Spleen (tissue), 11 donors: ENCODE data around the gene CNTNAP2. TPM values are rescaled to one million over a fixed set of nuclear protein-coding genes. Genes with fewer than 3 reads are reported as not detected.

ENCODE experiments used
- DNase-seq: peaks from one replicate; pipeline ENCODE4 v3.0.0-alpha.2; 2020
- H3K27ac ChIP-seq, 8 donors: fragments of 200-600 bp; sonication (generic) in 7 of 8; 1 replicate in 4 of 8; 2 replicates in 4 of 8; pipeline versions ENCODE4 v1.5.0 to v1.8.0; 2016 to 2021; ENCODE audit warnings: inconsistent platforms in 4 of 8, mild to moderate bottlenecking in 4 of 8, moderate library complexity in 1 of 8
- H3K27me3 ChIP-seq, 7 donors: fragments of 200-600 bp; sonication (generic) in 6 of 7; replicated peaks in 1 of 7; 1 replicate in 4 of 7; 2 replicates in 3 of 7; pipeline versions ENCODE4 v1.5.0 to v1.8.0; 2016 to 2021; ENCODE audit warnings: inconsistent platforms in 3 of 7, mild to moderate bottlenecking in 1 of 7
- H3K36me3 ChIP-seq, 6 donors: fragments of 200-600 bp; sonication (generic) in 5 of 6; 1 replicate in 4 of 6; 2 replicates in 2 of 6; pipeline versions ENCODE4 v1.5.0 to v1.8.0; 2016 to 2021; ENCODE audit warnings: inconsistent platforms in 2 of 6
- H3K4me1 ChIP-seq, 6 donors: fragments of 200-600 bp; sonication (generic) in 5 of 6; 1 replicate in 3 of 6; 2 replicates in 3 of 6; pipeline versions ENCODE4 v1.5.0 to v1.8.0; 2016 to 2021; ENCODE audit warnings: inconsistent platforms in 3 of 6
- H3K4me3 ChIP-seq, 8 donors: fragments of 200-600 bp; sonication (generic) in 7 of 8; 1 replicate in 4 of 8; 2 replicates in 4 of 8; pipeline versions ENCODE4 v1.5.0 to v1.8.0; 2016 to 2021; ENCODE audit warnings: inconsistent platforms in 4 of 8, mild to moderate bottlenecking in 4 of 8, moderate library complexity in 2 of 8
- H3K9me3 ChIP-seq, 8 donors: fragments of 200-600 bp; sonication (generic) in 7 of 8; 1 replicate in 4 of 8; 2 replicates in 4 of 8; pipeline versions ENCODE4 v1.5.0 to v1.8.0; 2016 to 2021; ENCODE audit warnings: inconsistent platforms in 4 of 8
- POLR2A ChIP-seq, 3 donors: fragments of 450-650 bp; IDR thresholded peaks; one replicate each; pipeline ENCODE4 v1.5.1; 2017; ENCODE audit warnings: antibody characterized with exemption in 3 of 3, mild to moderate bottlenecking in 1 of 3
- POLR2AphosphoS5 ChIP-seq, 3 donors: sonication (generic); formaldehyde crosslinking; IDR thresholded peaks; one replicate each; pipeline ENCODE4 v1.5.1; 2017; ENCODE audit warnings: antibody characterized with exemption in 3 of 3
- WGBS, 5 donors: extraction: QIAGEN DNeasy Blood & Tissue Kit in 3 of 5; methylation state at CpG; one replicate each; pipeline versions ENCODE4 v1.1.5 to v1.1.7; 2013 to 2018; 5-methylcytosine and 5-hydroxymethylcytosine counted together
- intact Hi-C: fragments of 100-400 bp; cut with DNase I; formaldehyde crosslinking; loops from one replicate; pipeline ENCODE4 v1.15.0; 2023; ENCODE audit warnings: low total_unique reads
- polyA plus RNA-seq, 3 donors: library from polyadenylated mRNA; stranded (reverse); fragments of 200-250 nt; gene quantifications; one replicate each; pipeline ENCODE4 v1.2.1, GENCODE V29; 2013
- total RNA-seq, 7 donors: library from RNA; depleted of rRNA in 3 of 7; stranded (reverse); fragments of >200 nt in 3 of 7; fragmentation: NEBNext Ultra II Directional in 4 of 7; extraction: Animal tissue kit (Norgen Biotek cat#: 25700) in 4 of 7; gene quantifications; one replicate each; pipeline versions ENCODE4 v1.1.0 to v1.2.1, GENCODE V29; 2016 to 2021
- TF ChIP-seq, protein P1 (sequence below), 11 experiments: fragments of 200-600 bp in 7 of 11; fragments of 450-650 bp in 4 of 11; sonication (generic) in 4 of 11; IDR thresholded peaks in 8 of 11; conservative IDR thresholded peaks in 3 of 11; 1 replicate in 7 of 11; 2 replicates in 4 of 11; pipeline versions ENCODE4 v1.4.0 to v1.8.0; 2016 to 2021; ENCODE audit warnings: antibody characterized with exemption in 11 of 11, inconsistent platforms in 4 of 11, mild to moderate bottlenecking in 1 of 11
- donor health status: healthy with polysubstance abuse.
- donor health status: DM: no; HTN: no; CAD: no; lungs with moderate emphysema.
- donor health status: DM: no; HTN: no; CAD: no.
- donor health status: Bipolar disorder and iron deficiency.
- donor health status: healthy.
- donor health status: DM: no; HTN: no; CAD: no.
- donor health status: DM: yes; HTN: yes; CAD: no.

CNTNAP2 gene
- total and polyA plus RNA-seq, 10 donors, result 0.13 to 2.0 (median 0.82) TPM

DNA sequence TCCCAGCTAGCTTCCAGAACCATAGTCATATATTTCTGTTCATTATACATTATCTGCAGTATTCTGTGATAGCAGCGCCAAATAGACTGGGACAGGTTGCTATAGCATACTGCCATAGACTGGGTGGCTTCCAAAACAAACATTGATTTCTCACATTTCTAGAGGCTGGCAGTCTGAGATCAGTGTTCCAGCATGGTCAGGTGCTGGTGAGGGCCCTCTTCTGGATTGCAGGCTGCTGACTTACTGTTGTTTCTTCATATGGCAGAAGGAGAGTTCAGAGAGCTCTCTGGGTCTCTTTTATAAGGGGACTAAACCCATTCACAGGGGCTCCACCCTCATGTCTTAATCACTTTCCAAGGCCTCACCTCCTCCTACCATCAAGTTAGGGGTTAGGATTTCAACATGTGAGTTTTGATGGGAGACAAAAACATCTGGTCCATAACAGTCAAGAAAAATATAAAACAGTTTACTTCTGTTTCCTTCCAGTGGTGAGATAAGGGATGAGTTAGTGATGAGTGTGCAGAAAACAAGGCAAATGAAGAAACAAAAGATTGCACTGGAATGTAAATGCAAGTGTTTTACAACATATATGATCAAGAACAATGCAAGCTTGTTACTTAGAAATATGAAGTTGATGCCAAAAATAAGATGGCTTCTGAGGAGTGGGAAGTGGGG, 2074.9 kb downstream of the CNTNAP2 start:
- Histone ChIP-seq H3K27ac (no peak overlapping the region), H3K27me3 (no peaks in the 10 kb centered on the region), H3K4me1 (no peaks in the 10 kb centered on the region), H3K36me3 (no peaks in the 10 kb centered on the region), H3K4me3 (no peak overlapping the region), H3K9me3 (no peaks in the 10 kb centered on the region)
- 94 to 100% (median 95%) methylated on average over 1 of the region's 1 CpG for WGBS, 5 donors
- TF ChIP-seq, protein P1, sequence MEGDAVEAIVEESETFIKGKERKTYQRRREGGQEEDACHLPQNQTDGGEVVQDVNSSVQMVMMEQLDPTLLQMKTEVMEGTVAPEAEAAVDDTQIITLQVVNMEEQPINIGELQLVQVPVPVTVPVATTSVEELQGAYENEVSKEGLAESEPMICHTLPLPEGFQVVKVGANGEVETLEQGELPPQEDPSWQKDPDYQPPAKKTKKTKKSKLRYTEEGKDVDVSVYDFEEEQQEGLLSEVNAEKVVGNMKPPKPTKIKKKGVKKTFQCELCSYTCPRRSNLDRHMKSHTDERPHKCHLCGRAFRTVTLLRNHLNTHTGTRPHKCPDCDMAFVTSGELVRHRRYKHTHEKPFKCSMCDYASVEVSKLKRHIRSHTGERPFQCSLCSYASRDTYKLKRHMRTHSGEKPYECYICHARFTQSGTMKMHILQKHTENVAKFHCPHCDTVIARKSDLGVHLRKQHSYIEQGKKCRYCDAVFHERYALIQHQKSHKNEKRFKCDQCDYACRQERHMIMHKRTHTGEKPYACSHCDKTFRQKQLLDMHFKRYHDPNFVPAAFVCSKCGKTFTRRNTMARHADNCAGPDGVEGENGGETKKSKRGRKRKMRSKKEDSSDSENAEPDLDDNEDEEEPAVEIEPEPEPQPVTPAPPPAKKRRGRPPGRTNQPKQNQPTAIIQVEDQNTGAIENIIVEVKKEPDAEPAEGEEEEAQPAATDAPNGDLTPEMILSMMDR (IDR thresholded peaks at IDR 0.05 in 8 of 11, conservative IDR thresholded peaks at IDR 0.05 in 3 of 11), result no peak
- TF ChIP-seq POLR2A (IDR thresholded peaks at IDR 0.05), result no peak
- intact Hi-C loops, result no loop called here
- no peak for DNase-seq

DNA sequence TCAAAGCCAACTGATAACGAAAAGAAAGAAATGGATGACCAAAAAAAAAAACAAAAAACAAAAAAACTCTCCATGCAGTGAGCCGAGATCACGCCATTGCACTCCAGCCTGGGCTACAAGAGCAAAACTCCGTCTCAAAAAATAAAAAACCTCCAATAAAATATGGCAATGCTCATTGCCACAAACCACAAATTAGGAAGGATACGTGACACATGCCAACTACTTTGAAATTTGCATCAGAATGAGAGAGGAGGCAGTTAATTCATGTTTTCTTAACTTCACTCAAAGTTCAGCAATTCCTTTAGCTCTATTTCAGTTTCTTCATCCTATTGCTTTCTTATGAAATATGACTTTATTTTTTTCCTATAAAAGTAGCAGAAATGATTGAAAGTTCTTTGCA, 2075.9 kb downstream of the CNTNAP2 start:
- Histone ChIP-seq H3K4me1 (no peaks in the 10 kb centered on the region), H3K9me3 (no peaks in the 10 kb centered on the region), H3K36me3 (no peaks in the 10 kb centered on the region), H3K27me3 (no peaks in the 10 kb centered on the region), H3K4me3 (no peak overlapping the region), H3K27ac (no peak overlapping the region)
- intact Hi-C loops, result no loop called here
- WGBS, 5 donors, result 47 to 63% (median 60%) methylated on average over 5 of the region's 5 CpGs
- TF ChIP-seq, protein P1 (IDR thresholded peaks at IDR 0.05 in 8 of 11, conservative IDR thresholded peaks at IDR 0.05 in 3 of 11), result no peak
- TF ChIP-seq POLR2A (IDR thresholded peaks at IDR 0.05), result no peak
- TF ChIP-seq POLR2AphosphoS5 (IDR thresholded peaks at IDR 0.05), result no peak
- no peak for DNase-seq

DNA sequence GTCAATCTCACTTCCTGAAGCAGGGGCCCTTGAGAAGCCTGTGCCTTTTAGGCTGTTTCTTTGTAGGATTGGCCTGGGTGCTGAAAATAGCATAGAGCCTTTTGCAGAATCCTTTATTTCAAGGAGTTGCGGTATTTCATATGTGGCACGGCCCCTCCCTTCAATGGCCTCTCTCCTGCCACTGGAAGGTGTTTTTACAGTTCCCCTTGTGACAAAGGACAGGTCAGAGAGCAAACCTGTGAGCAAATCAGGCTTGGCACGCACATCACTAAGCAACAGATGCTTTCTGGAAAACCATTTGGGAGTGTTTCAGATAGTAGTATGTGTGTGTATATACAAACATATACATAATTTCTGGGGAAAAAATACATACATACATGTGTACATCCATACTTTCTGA, 2085.4 kb downstream of the CNTNAP2 start:
- intact Hi-C loops, result no loop called here
- no peak overlapping the region for H3K4me3 ChIP-seq
- DNase-seq, result no peak
- no peak for TF ChIP-seq POLR2A (IDR thresholded peaks at IDR 0.05)
- H3K4me1 ChIP-seq, result no peaks in the 10 kb centered on the region
- H3K9me3 ChIP-seq, result no peaks in the 10 kb centered on the region
- 65 to 83% (median 81%) methylated on average over 3 of the region's 3 CpGs for WGBS, 5 donors
- no peak overlapping the region for H3K27ac ChIP-seq
- H3K36me3 ChIP-seq, result no peaks in the 10 kb centered on the region
- H3K27me3 ChIP-seq, result no peaks in the 10 kb centered on the region

DNA sequence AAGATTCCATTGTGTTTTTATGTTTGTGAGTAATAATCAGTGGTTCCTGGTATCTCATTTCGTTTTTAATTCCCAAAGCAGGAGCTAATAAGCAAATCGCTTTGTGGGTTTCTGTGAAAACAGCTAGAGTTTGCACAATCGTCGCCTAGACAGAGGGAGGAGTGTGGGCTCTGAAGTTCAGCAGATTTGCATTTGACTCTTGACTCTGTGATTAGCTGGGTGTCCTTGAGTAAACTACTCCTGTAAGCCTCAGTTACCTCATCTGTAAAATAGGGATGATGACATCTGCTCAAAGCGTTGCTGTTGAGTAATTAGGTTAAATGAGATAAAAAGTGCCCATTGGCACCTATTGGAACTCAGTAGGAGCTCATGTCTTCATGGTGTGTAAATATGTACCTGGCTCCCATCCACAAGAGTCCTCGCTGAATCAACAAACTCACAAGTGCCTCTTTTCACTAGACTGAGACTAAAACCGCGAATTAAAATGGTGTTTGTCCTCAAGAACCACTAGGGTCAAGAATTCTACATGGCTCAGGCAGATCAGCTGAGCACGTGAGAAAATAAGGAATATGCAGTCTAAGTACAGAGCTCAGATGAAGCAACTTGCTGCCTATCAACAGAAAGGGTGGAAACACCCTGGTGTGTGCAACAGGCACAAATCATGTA, 2088.2 kb downstream of the CNTNAP2 start:
- no peak for DNase-seq
- Histone ChIP-seq H3K4me1 (no peaks in the 10 kb centered on the region), H3K27me3 (no peaks in the 10 kb centered on the region), H3K4me3 (no peak overlapping the region), H3K9me3 (no peaks in the 10 kb centered on the region), H3K36me3 (no peaks in the 10 kb centered on the region), H3K27ac (no peak overlapping the region)
- WGBS, 5 donors, result 84 to 92% (median 84%) methylated on average over 9 of the region's 9 CpGs
- intact Hi-C loops, result no loop called here
- TF ChIP-seq, protein P1 (IDR thresholded peaks at IDR 0.05 in 8 of 11, conservative IDR thresholded peaks at IDR 0.05 in 3 of 11), result no peak
- no peak for TF ChIP-seq POLR2AphosphoS5 (IDR thresholded peaks at IDR 0.05)
- no peak for TF ChIP-seq POLR2A (IDR thresholded peaks at IDR 0.05)
